Measurements from ENCODE around the gene FBXO28.

FBXO28 gene

GRCh38 chr1:224095867-224096266, 18.0 kb upstream of the FBXO28 start:
- FAIRE-seq: no peak
- TF ChIP-seq, protein P1, sequence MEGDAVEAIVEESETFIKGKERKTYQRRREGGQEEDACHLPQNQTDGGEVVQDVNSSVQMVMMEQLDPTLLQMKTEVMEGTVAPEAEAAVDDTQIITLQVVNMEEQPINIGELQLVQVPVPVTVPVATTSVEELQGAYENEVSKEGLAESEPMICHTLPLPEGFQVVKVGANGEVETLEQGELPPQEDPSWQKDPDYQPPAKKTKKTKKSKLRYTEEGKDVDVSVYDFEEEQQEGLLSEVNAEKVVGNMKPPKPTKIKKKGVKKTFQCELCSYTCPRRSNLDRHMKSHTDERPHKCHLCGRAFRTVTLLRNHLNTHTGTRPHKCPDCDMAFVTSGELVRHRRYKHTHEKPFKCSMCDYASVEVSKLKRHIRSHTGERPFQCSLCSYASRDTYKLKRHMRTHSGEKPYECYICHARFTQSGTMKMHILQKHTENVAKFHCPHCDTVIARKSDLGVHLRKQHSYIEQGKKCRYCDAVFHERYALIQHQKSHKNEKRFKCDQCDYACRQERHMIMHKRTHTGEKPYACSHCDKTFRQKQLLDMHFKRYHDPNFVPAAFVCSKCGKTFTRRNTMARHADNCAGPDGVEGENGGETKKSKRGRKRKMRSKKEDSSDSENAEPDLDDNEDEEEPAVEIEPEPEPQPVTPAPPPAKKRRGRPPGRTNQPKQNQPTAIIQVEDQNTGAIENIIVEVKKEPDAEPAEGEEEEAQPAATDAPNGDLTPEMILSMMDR (IDR thresholded peaks at IDR 0.05; ENCODE audit: insufficient read depth, missing control alignments): no peak
- no peak for DNase-seq (ENCODE audit: insufficient read length, low spot score)

- no peak for DNase-seq (ENCODE audit: insufficient read length, low spot score)
- FAIRE-seq: no peak
- TF ChIP-seq, protein P1 (IDR thresholded peaks at IDR 0.05; ENCODE audit: insufficient read depth, missing control alignments): no peak
Observed at GRCh38 chr1:224096773-224097172, 17.1 kb upstream of the FBXO28 start.

DNA sequence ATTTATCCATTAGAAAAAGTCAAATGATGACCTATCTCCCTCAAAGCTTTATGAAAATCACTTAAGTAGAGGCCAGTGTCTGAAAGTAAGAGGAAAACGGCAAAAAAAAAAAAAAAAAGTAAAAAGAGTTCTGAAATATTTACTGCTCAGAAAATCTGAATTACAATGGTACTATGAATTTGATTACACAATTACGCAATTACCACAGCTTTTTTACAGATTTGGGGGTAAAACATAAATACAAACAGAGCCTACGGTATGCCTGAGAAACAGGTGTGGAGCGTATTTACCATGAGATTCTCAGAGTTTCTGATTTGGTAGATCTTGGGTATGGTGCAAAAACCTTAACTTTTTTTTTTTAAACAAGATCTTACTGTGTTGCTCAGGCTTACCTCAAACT, 15.9 kb upstream of the FBXO28 start:
- TF ChIP-seq, protein P1 (IDR thresholded peaks at IDR 0.05; ENCODE audit: insufficient read depth, missing control alignments): no peak
- no peak for FAIRE-seq
- no peak for DNase-seq (ENCODE audit: insufficient read length, low spot score)

DNA sequence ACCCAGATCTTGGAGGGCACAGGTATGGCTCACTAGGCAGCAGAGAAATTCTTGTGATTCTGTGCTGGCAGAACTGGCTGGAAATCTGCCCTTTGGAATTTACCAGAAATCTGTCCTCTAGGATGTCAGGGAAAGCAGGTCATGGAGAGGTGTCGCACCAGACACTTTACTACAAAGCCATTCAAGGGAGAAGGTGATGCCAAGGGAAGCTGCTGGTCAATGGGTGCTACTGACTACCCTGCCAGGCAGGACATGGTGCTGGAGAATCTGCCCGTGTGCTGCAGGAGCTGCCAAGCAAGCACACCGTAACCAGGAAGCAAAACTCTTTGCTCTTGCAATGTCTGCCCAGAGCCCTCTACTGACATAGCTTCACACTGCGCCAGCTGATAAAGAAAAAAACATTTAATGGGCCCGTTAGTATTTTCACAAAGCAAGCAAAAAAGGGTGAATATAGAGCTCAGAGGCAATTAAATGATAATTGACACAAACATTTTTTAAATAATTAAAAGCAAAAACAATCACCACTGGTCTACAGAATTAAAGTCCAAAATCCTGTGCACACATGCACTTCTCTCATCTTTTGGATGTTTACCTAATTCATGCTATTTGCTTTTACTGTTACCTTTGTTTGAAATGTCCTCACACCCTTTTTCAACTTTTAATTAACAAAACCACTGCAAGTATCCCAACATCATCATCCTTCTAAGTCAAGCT, 7.2 kb upstream of the FBXO28 start:
- no peak for FAIRE-seq
- TF ChIP-seq, protein P1 (IDR thresholded peaks at IDR 0.05; ENCODE audit: insufficient read depth, missing control alignments): peak; percentile 80
- DNase-seq (ENCODE audit: insufficient read length, low spot score): no peak

- DNase-seq (ENCODE audit: insufficient read length, low spot score): no peak
- FAIRE-seq: no peak
- TF ChIP-seq, protein P1 (IDR thresholded peaks at IDR 0.05; ENCODE audit: insufficient read depth, missing control alignments): no peak
Observed at GRCh38 chr1:224107282-224107625, 6.7 kb upstream of the FBXO28 start.

- DNase-seq (ENCODE audit: insufficient read length, low spot score) (no peak), FAIRE-seq (no peak)
- TF ChIP-seq, protein P1 (IDR thresholded peaks at IDR 0.05; ENCODE audit: insufficient read depth, missing control alignments): no peak
Observed at GRCh38 chr1:224108991-224109390, 4.9 kb upstream of the FBXO28 start.

DNA sequence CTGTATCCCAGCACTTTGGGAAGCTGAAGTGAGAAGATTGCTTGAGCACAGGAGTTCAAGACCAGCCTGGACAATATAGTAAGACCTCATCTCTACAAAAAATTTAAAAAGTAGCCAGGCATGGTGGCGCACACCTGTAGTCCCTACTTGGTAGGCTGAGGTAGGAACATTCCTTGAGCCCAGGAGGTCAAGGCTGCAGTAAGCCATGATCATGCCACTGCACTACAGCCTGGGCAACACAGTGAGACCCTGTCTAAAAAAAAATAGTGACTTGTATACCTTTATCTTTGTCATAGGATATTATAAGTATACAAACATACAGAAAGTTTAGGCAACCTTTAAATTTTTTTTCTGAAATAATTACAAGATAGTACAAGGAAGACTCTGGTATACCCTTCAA, 3.9 kb upstream of the FBXO28 start:
- DNase-seq (ENCODE audit: insufficient read length, low spot score) (no peak), FAIRE-seq (no peak)
- TF ChIP-seq, protein P1 (IDR thresholded peaks at IDR 0.05; ENCODE audit: insufficient read depth, missing control alignments): no peak

Measured in D721Med (cell line).